ENCODE measurements around the gene RBPMS2.
A peak's percentile ranks its signal among the peaks of the same experiment; 100 is the strongest.
"Not testable (repeated sequence)": the region's sequence is repeated elsewhere in the genome, so short reads cannot be mapped to it uniquely, and the experiment has no call there.

RBPMS2 gene

DNA sequence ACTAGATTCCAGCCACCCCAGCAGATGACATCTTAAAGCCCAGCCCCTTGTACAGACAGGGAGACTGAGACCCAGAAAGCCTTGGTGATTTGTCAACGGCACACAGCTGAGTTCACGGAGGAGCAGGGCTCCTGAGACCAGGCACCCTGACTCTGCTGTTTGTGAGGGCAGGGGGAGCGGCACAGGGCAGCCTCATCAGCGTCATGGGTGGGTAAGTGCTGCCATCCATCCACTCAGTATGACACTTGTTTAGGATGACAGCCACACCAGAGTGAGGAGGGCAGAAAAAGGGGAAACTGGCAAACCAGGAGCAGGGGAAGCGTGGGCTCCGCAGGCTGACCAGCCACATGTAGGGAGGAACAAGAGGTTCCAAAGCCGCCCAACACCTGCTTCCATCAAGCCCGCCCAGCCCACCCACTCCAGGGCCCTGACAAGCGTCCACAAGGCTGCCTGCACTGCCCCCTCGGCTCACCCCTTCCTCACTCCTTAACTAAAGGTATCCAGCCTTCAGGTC, 19.9 kb downstream of the RBPMS2 start:
- no peak for DNase-seq
- intact Hi-C loops (cut with DNase I): no loop called here

- no peak for DNase-seq
- intact Hi-C loops (cut with DNase I): no loop called here
Measured at GRCh38 chr15:64754663-64755426, 20.5 kb downstream of the RBPMS2 start.

GRCh38 chr15:64753480-64754185, 21.8 kb downstream of the RBPMS2 start:
- intact Hi-C loops (cut with DNase I): no loop called here
- no peak for DNase-seq

DNA sequence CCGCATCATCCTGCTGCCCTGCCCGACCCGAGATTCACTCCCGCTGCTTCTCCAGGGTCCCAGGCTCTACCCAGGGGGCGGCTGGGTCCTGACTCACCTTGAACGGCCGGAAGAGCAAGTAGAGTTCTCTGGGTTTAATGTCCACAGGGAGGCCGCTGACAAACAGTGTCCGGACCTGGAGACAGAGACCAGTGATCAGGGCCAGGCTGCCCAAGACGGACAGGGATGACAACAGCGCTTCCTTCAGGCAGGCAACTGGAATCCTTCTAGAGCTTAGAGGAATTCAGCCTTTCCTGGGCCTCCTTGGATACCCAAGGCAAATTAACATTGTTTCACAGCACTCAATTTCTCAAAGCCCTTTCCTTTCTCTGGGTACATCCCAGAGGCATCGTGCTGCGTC, 23.9 kb downstream of the RBPMS2 start:
- DNase-seq: no peak
- intact Hi-C loops (cut with DNase I): no loop called here

DNA sequence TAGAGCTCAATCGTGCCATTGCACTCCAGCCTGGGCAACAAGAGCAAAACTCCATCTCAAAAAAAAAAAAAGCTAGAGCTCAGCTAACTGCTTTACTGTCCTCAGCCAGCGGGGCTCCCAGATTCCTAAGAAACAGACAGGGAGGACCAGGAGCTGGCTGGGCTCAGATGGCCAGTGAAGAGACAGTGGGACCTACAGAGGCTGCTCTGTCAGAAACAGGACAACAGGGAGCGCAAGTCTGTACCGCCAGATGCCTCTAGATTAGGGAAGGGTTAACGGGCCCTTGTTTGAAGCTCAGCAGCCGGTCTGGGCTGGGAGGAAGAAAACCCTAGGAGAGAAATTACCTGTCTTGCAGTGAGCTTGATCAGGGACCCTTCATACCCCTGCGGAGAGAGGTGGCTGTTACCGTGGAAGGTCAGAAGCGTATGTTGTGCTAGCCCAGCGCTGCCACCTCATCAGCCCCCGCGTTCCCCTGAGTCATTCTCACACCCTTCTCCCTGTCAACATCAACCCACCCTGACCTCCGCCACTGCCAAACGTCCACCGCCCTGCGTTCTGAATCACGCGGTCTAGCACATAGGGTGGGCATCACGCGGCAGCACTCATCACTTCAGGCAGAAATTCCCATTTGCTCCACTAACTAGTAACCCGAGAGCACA, 25.3 kb downstream of the RBPMS2 start:
- DNase-seq: peak in 1 of 10 donors; percentile 16
- intact Hi-C loops (cut with DNase I): no loop called here

DNA sequence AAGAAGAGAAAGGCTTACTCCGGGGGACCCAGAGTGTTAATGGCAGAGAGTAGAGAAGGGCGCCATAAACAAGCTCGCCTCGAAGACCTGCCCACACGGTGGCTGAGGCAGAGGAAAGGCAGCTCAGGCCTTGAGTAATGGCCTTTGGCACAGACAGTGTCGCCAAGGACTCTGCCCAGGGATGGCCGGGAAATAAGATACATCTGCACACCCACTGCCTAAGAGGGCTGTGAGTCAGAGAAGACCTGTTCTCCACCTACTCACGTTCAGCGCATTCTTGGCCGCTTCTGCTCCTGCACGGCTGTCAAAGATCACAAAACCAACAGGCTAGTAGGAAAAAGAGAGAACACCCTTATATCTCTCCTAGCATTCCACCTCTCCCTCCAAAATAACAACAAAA, 26.2 kb downstream of the RBPMS2 start:
- intact Hi-C loops (cut with DNase I): no loop called here
- DNase-seq: no peak

- intact Hi-C loops (cut with DNase I): no loop called here
- DNase-seq: peak in 1 of 10 donors; percentile 62
Measured at GRCh38 chr15:64748251-64748650, 27.1 kb downstream of the RBPMS2 start.

- intact Hi-C loops (cut with DNase I): no loop called here
- peak in 1 of 10 donors; percentile 46 for DNase-seq
Measured at GRCh38 chr15:64747578-64747977, 27.8 kb downstream of the RBPMS2 start.

GRCh38 chr15:64746921-64747320, 28.5 kb downstream of the RBPMS2 start:
- DNase-seq: no peak
- intact Hi-C loops (cut with DNase I): no loop called here

- intact Hi-C loops (cut with DNase I): no loop called here
Measured at GRCh38 chr15:64746356-64746755, 29.0 kb downstream of the RBPMS2 start.

DNA sequence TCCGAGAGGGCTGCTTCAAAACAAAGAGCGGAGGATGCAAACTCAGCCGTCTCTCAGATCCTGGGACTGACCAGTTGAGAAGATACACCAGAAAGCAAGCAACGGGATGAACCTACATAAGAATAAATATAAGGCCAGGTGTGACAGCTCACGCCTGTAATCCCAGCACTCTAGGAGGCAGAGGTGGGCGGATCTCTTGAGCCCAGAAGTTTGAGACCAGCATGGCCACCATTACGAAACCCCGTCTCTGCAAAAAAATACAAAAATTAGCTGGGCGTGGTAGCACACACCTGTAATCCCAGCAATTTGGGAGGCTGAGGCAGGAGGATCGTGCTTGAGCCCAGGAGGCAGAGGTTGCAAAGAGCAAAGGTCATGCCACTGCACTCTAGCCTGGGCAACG, 31.7 kb downstream of the RBPMS2 start:
- DNase-seq: no peak
- intact Hi-C loops (cut with DNase I): no loop called here

More at GRCh38 chr15:64746356-64746755, 29.0 kb downstream of the RBPMS2 start:
- DNase-seq: no peak

- intact Hi-C loops (cut with DNase I): no loop called here
- DNase-seq: no peak
Measured at GRCh38 chr15:64742921-64743320, 32.5 kb downstream of the RBPMS2 start.

- DNase-seq: no peak
- intact Hi-C loops (cut with DNase I): no loop called here
Measured at GRCh38 chr15:64742385-64742784, 33.0 kb downstream of the RBPMS2 start.

DNA sequence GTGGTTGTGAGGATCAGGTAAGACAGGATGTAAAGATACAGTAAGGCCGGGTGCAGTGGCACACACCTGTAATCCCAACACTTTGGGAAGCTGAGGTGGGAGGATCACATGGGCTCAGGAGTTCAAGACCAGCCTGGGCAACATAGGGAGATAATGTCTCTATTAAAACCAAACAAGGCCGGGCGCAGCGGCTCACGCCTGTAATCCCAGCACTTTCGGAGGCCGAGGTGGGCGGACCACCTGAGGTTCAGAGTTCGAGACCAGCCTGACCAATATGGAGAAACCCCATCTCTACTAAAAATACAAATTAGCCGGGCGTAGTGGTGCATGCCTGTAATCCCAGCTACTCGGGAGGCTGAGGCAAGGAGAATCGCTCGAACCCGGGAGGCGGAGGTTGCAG, 33.7 kb downstream of the RBPMS2 start:
- intact Hi-C loops (cut with DNase I); DNase-seq: not testable (repeated sequence)

- intact Hi-C loops (cut with DNase I): no loop called here
- no peak for DNase-seq
Measured at GRCh38 chr15:64740311-64741170, 34.8 kb downstream of the RBPMS2 start.

DNA sequence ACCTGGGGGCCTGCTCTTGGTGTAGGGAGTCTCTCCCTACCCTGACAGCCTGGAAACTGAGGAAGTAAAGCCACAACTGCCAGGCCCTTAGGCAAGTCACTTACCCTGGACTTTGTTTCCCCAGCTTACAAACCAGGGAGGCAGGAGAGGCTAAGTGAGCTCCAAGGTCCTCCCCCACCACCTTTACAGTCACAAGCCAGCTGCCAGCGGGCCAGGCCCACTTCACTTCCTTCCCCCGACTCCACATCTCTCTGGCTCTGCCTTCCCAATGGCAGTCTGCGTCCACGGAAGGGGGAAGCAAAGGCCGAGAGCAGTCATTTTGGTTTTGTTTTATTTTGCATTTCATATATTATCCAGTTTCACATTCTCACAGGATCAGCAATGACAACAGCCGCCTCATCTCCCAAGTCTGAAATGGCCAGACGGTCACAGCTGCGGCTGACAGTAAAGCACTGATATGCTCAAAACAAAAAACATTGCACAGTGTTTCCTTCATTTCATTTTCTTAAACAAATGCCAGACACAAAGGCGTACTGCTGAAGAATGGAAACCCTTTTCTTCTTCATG, 35.7 kb downstream of the RBPMS2 start:
- intact Hi-C loops (cut with DNase I): no loop called here
- no peak for DNase-seq

DNA sequence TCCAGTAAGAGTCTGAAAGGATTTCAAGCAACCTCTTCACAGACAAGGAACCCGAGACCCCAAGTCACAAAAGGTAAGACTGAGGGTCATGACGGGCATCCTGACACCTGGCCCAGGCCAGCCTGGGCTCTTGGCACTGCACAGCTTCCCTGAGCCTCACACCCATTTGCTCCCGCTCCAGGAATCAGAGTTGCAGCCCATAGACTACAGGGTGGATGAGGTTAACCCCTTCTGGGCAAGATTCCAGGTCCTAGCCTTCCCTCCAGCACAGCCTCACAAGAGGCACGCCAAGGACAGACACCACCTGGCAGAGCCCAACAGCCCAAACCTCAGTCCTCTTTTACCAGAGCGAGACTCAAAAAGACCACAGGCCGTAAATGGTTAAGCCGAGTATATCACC, 36.2 kb downstream of the RBPMS2 start:
- intact Hi-C loops (cut with DNase I): no loop called here
- DNase-seq: no peak

DNA sequence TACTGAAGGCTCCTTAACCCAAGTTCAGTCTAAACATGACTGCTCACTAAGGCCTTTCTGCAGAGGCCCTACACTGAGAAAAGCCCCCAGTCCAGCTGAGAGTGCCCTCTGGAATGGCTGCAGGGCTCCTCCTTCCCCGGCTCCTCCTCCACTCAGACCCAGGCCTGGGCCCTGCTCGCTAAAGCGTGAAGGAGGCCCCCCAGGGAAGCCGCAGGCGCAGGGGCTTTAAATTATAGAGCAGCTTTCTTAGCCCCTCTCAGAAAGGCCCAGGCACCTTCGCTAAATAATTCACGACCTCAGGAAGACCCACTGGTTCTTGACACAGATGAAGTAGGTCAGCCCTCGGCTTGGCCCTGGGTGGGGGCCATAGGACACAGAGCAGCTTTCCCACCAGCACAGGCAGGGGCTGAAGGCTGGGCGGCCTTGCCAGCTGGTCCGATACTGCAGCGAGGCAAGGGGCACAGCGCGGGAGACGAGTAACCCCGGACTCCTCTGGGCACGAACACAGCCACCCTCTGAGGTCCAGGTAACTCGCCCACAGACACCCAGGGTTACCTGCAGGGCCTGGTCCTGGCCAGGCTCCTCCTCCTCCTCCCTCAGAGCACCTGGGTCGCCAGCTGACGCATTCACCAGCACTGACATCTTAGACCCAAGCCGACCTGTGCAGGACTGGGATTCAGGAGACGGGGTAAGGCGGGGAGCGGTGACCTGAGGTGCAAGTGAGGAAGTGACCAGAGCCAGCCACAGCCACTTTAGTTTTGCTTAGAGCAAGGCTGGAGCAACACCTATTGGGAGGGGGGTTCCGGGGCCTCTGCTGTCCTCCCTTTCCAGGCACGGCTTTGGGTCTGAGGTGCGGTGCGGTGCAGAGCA, 36.9 kb downstream of the RBPMS2 start:
- no peak for DNase-seq
- intact Hi-C loops (cut with DNase I): no loop called here

Data from posterior cingulate gyrus (tissue), 11 donors.